HEK293 (cell line): ENCODE measurements around the gene DSCAML1.

Source experiments
- MEIS1 ChIP-seq: sonication (generic); formaldehyde crosslinking; IDR thresholded peaks from 2 replicates; pipeline ENCODE4 v1.8.1; 2022; ENCODE audit warnings: missing genetic modification reagents, mild to moderate bottlenecking, borderline replicate concordance
- TCF7L2 ChIP-seq: IDR thresholded peaks from 2 replicates; pipeline ENCODE4 v1.6.1; 2011; ENCODE audit warnings: low read depth, mild to moderate bottlenecking, inconsistent platforms, low read length, moderate library complexity, borderline replicate concordance
- ZNF138 ChIP-seq: fragments of 450-650 bp; formaldehyde crosslinking; IDR thresholded peaks from 2 replicates; pipeline ENCODE4 v1.5.1; 2016; ENCODE audit warnings: missing biosample characterization, missing genetic modification characterization, borderline replicate concordance
- ZNF184 ChIP-seq: fragments of 450-650 bp; IDR thresholded peaks from 2 replicates; pipeline ENCODE4 v1.5.1; 2018; ENCODE audit warnings: missing biosample characterization, mild to moderate bottlenecking, missing genetic modification characterization
- ZNF2 ChIP-seq: fragments of 450-650 bp; formaldehyde crosslinking; IDR thresholded peaks from 2 replicates; pipeline ENCODE4 v1.5.1; 2016; ENCODE audit warnings: missing biosample characterization, missing genetic modification characterization
- ZNF24 ChIP-seq: fragments of 450-650 bp; formaldehyde crosslinking; IDR thresholded peaks from 2 replicates; pipeline ENCODE4 v1.5.1; 2016; ENCODE audit warnings: missing biosample characterization, missing genetic modification characterization
- ZNF335 ChIP-seq: fragments of 450-650 bp; formaldehyde crosslinking; conservative IDR thresholded peaks from 2 replicates; pipeline ENCODE4 v1.5.1; 2016; ENCODE audit warnings: missing biosample characterization, missing genetic modification characterization
- ZNF549 ChIP-seq: fragments of 450-650 bp; IDR thresholded peaks from 2 replicates; pipeline ENCODE4 v1.5.1; 2018; ENCODE audit warnings: missing biosample characterization, missing genetic modification characterization, mild to moderate bottlenecking, inconsistent platforms, moderate library complexity
- ZNF560 ChIP-seq: fragments of 450-650 bp; formaldehyde crosslinking; IDR thresholded peaks from 2 replicates; pipeline ENCODE4 v1.5.1; 2017; ENCODE audit warnings: missing biosample characterization, missing genetic modification characterization, borderline replicate concordance
- TF ChIP-seq, protein P1 (sequence below): fragments of 450-650 bp; formaldehyde crosslinking; IDR thresholded peaks from 2 replicates; pipeline ENCODE4 v1.5.1; 2016; ENCODE audit warnings: missing biosample characterization, missing genetic modification characterization
- TF ChIP-seq, protein P2 (sequence below): fragments of 450-650 bp; formaldehyde crosslinking; IDR thresholded peaks from 2 replicates; pipeline ENCODE4 v1.5.1; 2016; ENCODE audit warnings: missing biosample characterization, missing genetic modification characterization
- TF ChIP-seq, protein P3 (sequence below): IDR thresholded peaks from 2 replicates; pipeline ENCODE4 v1.6.1; 2011; ENCODE audit warnings: mild to moderate bottlenecking, low read depth, low read length, borderline replicate concordance
- TF ChIP-seq, protein P4 (sequence below): fragments of 450-650 bp; formaldehyde crosslinking; conservative IDR thresholded peaks from 2 replicates; pipeline ENCODE4 v1.5.1; 2016; ENCODE audit warnings: low read depth, missing biosample characterization, missing genetic modification characterization

DNA sequence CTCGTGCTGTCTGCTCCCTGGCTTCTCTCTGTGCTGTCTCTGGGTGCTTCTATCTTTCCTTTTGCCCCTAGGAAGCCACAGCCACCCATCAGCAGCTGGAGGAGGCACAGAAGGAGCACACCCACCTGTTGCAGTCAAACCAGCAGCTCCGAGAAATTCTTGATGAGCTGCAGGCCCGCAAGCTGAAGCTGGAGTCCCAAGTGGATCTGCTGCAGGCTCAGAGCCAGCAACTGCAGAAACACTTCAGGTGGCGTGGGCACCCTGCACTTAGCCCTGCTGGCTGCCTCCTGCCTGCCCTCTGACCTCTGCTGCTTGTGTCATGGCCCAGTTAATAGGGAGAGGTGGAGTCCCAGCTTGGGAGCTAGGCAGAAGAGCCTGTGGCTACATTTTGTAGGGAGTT lies 401.5 kb downstream of the DSCAML1 start:
- TF ChIP-seq TCF7L2 (no peak), ZNF335 (tag by site-specific recombination) (no peak), ZNF24 (no peak), ZNF560 (no peak), ZNF2 (tag by site-specific recombination) (no peak), MEIS1 (no peak), ZNF138 (no peak), ZNF549 (no peak), ZNF184 (tag by site-specific recombination) (no peak)
- TF ChIP-seq, protein P1, sequence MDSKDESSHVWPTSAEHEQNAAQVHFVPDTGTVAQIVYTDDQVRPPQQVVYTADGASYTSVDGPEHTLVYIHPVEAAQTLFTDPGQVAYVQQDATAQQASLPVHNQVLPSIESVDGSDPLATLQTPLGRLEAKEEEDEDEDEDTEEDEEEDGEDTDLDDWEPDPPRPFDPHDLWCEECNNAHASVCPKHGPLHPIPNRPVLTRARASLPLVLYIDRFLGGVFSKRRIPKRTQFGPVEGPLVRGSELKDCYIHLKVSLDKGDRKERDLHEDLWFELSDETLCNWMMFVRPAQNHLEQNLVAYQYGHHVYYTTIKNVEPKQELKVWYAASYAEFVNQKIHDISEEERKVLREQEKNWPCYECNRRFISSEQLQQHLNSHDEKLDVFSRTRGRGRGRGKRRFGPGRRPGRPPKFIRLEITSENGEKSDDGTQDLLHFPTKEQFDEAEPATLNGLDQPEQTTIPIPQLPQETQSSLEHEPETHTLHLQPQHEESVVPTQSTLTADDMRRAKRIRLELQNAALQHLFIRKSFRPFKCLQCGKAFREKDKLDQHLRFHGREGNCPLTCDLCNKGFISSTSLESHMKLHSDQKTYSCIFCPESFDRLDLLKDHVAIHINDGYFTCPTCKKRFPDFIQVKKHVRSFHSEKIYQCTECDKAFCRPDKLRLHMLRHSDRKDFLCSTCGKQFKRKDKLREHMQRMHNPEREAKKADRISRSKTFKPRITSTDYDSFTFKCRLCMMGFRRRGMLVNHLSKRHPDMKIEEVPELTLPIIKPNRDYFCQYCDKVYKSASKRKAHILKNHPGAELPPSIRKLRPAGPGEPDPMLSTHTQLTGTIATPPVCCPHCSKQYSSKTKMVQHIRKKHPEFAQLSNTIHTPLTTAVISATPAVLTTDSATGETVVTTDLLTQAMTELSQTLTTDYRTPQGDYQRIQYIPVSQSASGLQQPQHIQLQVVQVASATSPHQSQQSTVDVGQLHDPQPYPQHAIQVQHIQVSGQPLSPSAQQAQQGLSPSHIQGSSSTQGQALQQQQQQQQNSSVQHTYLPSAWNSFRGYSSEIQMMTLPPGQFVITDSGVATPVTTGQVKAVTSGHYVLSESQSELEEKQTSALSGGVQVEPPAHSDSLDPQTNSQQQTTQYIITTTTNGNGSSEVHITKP (tag by site-specific recombination) = no peak
- TF ChIP-seq, protein P2, sequence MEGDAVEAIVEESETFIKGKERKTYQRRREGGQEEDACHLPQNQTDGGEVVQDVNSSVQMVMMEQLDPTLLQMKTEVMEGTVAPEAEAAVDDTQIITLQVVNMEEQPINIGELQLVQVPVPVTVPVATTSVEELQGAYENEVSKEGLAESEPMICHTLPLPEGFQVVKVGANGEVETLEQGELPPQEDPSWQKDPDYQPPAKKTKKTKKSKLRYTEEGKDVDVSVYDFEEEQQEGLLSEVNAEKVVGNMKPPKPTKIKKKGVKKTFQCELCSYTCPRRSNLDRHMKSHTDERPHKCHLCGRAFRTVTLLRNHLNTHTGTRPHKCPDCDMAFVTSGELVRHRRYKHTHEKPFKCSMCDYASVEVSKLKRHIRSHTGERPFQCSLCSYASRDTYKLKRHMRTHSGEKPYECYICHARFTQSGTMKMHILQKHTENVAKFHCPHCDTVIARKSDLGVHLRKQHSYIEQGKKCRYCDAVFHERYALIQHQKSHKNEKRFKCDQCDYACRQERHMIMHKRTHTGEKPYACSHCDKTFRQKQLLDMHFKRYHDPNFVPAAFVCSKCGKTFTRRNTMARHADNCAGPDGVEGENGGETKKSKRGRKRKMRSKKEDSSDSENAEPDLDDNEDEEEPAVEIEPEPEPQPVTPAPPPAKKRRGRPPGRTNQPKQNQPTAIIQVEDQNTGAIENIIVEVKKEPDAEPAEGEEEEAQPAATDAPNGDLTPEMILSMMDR (tag by site-specific recombination) = no peak
- TF ChIP-seq, protein P3, sequence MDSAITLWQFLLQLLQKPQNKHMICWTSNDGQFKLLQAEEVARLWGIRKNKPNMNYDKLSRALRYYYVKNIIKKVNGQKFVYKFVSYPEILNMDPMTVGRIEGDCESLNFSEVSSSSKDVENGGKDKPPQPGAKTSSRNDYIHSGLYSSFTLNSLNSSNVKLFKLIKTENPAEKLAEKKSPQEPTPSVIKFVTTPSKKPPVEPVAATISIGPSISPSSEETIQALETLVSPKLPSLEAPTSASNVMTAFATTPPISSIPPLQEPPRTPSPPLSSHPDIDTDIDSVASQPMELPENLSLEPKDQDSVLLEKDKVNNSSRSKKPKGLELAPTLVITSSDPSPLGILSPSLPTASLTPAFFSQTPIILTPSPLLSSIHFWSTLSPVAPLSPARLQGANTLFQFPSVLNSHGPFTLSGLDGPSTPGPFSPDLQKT = no peak
- TF ChIP-seq, protein P4, sequence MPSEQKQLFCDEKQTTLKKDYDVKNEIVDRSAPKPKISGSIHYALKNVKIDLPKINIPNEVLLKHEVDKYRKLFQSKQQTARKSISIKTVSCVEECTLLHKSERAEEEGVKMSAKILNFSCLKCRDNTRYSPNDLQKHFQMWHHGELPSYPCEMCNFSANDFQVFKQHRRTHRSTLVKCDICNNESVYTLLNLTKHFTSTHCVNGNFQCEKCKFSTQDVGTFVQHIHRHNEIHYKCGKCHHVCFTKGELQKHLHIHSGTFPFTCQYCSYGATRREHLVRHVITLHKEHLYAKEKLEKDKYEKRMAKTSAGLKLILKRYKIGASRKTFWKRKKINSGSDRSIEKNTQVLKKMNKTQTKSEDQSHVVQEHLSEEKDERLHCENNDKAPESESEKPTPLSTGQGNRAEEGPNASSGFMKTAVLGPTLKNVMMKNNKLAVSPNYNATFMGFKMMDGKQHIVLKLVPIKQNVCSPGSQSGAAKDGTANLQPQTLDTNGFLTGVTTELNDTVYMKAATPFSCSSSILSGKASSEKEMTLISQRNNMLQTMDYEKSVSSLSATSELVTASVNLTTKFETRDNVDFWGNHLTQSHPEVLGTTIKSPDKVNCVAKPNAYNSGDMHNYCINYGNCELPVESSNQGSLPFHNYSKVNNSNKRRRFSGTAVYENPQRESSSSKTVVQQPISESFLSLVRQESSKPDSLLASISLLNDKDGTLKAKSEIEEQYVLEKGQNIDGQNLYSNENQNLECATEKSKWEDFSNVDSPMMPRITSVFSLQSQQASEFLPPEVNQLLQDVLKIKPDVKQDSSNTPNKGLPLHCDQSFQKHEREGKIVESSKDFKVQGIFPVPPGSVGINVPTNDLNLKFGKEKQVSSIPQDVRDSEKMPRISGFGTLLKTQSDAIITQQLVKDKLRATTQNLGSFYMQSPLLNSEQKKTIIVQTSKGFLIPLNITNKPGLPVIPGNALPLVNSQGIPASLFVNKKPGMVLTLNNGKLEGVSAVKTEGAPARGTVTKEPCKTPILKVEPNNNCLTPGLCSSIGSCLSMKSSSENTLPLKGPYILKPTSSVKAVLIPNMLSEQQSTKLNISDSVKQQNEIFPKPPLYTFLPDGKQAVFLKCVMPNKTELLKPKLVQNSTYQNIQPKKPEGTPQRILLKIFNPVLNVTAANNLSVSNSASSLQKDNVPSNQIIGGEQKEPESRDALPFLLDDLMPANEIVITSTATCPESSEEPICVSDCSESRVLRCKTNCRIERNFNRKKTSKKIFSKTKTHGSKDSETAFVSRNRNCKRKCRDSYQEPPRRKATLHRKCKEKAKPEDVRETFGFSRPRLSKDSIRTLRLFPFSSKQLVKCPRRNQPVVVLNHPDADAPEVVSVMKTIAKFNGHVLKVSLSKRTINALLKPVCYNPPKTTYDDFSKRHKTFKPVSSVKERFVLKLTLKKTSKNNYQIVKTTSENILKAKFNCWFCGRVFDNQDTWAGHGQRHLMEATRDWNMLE = no peak
